ENCODE measurements around the gene HIVEP3.

DNA sequence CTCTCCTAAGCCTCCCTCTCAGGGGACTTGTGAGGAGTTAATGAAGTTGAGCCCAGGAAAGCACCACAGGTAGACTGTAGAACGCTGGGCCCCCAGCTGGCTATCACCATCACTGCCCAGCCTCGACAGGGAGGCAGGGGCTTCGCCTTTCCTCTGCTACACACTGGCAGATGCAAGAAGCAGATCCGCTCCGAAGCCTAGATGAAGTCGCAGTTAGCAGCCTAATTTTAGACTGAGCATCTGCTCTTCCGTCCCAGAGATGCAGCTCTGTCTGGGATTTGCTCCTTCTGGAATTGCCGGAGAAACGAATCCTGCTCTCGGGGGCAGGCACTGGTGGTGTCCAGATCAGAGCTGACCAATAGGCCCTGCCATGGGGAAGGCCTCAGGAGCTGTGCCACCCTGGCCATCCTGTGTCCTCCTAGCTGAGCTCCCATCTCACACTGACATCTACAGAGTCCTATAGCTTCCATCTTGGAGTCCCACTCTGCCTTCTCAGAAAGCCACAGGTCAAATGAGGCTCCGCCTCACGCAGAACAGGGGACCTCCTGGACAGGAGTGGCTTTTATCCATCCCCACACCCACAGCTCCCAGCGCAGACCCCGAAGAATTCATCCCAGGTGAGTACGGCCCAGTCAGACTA lies 247.5 kb downstream of the HIVEP3 start:
- TF ChIP-seq, protein P1, sequence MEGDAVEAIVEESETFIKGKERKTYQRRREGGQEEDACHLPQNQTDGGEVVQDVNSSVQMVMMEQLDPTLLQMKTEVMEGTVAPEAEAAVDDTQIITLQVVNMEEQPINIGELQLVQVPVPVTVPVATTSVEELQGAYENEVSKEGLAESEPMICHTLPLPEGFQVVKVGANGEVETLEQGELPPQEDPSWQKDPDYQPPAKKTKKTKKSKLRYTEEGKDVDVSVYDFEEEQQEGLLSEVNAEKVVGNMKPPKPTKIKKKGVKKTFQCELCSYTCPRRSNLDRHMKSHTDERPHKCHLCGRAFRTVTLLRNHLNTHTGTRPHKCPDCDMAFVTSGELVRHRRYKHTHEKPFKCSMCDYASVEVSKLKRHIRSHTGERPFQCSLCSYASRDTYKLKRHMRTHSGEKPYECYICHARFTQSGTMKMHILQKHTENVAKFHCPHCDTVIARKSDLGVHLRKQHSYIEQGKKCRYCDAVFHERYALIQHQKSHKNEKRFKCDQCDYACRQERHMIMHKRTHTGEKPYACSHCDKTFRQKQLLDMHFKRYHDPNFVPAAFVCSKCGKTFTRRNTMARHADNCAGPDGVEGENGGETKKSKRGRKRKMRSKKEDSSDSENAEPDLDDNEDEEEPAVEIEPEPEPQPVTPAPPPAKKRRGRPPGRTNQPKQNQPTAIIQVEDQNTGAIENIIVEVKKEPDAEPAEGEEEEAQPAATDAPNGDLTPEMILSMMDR (IDR thresholded peaks at IDR 0.05): no peak
- TF ChIP-seq POLR2A (IDR thresholded peaks at IDR 0.05): no peak

Data from body of pancreas (tissue), 4 donors.